NCI-H345 (cell line): Measurements from ENCODE around the gene NUDT16.

Experiments
- DNase-seq: peaks from one replicate; lab custom pipeline; 2025; lab: John Stamatoyannopoulos, UW

NUDT16 gene

DNA sequence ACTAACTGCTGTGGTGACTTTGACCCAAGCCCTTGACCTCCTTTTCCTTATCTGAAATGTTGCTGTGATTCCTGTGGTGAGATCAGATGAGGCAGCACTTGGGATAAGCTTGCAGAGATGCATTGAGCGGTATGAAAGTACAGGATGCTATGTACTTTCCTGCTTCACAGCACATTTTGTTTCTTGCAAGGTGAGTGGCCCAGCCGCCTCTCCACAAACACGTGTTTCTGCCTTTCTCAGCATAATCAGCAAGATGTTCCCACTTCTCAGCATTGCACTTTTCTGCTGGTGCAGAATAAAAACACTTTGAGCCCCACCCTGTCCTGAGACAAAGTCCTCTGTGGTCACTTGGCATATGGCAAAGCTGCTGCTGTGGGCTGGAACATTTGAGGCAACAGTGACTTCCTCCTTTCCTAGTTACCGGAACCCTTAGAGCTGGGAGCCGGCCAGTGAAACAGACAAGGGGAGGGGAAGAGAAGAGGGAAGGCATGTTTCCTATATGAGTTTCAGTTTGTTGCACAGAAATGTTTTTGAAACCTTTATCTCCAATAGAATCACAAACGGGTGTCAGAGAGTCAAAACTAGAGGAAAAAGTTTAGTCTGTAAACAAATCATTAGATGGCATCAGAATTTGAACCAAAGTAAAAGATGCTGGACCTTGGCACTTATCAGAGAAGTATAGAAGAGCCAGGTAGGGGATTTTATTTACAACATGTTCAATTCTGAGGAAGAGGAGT is 5.0 kb downstream of the NUDT16 start:
- DNase-seq = no peak

DNA sequence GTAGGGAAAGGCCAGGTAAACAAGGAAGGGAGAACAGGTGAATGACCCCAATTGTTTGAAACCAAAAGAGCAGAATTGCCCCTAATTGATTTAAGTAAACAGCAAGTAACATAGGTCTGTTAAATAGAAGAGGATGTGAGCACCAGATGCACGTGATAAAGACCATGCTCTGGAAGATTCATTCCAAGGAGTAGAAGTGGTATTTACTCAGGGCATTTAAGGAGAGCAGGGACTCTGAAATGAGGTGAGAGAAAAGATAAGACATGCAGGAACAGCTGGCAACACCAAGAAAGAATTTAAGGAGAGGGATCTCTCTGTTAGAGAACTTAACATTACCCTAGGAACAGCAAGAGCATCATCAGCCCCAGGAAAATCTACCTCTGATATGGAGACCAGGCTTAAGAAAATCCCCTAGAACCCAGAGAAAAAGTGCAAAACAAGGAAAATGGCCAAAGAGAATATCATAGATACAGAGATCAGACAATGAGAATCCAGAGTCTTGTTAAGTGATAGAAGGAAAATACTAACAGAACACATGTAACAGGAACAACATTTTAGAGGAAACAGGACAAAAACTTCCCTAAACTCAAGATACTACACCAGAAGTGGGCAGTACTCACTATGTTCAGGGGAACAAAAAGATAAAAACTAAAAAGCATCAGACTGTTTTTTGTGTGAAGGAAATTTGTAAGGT is 6.4 kb downstream of the NUDT16 start:
- no peak for DNase-seq

DNA sequence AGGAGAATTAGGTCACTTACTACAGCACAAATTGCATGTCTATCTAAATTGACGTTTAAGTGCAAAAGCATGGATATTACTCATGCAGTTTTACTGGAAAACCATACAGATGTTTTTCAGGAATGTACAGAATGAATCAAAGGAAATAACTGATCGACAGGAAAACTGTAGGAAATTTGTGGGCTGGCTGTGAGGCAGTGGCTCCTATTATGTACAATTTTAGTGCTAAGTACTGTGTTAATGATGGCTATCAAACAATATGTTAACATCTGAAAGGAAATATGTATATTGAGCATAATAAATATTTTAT is 6.9 kb downstream of the NUDT16 start:
- DNase-seq = no peak

DNA sequence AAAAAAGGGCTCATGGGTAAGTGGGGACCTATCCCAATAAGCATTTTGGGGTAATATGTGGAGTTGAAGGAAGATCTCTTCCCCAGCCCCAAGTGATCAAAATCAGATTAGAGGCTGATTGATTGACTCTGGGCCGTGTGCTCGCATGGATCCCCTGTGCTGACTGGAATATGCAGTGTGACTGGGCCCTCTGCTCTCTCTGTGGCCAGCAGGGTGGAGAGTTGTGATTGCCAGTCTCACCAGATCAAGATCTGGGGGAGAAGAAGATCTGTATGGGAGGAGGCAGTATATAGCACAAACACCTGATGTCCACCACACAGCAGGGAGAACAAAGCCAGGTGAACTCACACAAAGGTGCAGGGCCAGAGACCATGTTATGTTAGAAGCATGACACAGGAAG is 8.8 kb downstream of the NUDT16 start:
- DNase-seq = no peak

DNA sequence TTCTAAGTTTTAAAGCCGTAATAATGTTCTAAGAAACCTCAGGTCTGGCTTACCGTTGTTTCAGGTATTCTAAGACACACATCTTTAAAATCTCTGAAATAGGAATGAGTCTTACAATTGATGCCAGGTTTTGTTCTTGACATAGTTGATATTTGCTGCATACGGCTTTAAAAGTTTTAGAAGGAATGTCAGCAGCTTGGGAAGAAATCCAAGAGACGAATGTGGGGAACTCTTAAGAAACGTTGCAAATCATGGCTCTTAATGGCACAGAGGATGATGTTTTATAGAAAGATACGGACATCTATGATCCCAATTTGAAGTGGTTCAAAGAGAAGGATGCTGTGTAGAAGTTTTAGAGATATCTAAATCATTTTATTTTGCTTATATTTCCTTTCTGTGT is 11.5 kb downstream of the NUDT16 start:
- DNase-seq = no peak

DNA sequence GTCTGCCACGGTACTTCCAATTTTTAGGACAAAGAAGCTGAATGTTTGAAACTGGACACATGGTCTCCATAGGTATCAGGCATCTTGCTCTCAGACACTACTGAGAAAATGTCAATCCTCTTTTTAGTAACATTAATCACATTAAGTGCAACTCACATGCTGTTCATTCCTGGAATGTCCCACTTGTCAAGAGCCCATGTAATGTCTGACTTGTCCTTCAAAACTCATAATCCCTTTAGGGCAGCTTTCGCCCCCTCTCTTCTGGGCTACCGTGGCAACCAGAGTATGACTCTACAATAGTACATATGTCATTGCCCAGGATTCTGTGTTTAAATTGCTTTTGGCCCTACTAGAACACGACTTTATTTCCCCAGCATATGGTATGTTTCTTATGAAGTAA is 12.3 kb downstream of the NUDT16 start:
- DNase-seq = no peak

DNA sequence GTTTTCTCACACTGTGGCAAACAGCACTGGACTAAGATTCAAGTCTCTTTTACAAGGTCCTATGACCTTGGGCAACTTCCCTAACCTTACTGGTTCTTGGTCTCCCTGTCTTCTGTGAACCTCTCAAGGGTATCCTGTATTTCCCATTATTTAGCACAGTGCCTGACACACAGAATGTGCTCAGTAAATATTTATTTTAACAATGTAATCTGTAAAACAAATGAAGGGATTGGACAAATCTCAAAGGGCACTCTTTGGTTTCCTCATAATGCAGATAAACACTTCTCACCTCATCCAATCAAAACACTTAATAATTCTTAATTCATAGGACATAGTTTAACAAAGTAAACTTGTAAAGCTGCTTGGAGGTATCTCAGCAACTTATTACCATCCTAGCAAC is 12.8 kb downstream of the NUDT16 start:
- DNase-seq = no peak

DNA sequence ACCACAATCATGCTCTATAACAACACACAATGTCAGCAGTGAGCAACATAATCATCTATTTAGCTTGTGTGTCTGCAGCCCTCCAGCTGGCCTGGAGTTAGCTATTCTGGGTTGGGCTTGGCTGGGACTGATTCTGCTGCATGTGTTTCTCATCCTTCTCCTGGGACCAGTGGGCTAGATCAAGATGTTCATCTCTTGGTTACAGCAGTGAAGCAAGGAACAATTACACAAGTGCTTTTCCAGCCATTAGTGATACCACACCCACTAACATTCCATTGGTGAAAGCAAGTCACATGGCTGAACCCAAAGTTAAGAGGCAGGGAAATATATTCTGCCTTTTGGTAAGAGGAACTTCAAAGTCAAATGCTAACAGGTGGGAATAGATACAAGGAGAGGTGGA is 14.6 kb downstream of the NUDT16 start:
- DNase-seq = no peak

DNA sequence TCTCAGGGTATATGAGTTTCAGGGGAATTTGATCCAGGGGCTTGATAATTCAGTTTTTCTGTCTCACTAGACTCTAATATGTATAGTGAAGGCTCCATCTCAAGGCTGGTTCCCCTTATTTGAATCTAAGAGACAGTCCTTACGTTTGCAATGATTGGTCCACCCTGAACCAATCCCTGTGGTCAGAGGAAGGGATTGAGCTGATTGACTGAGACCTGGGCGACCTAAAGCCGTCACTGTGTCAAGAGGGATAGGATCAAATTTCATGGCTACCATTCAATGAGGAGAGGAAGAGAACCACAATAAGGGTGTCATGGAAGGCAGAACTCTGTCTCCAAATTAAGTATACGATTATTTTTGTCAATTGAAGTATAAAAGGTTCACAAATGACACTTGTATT is 16.3 kb downstream of the NUDT16 start:
- no peak for DNase-seq

DNA sequence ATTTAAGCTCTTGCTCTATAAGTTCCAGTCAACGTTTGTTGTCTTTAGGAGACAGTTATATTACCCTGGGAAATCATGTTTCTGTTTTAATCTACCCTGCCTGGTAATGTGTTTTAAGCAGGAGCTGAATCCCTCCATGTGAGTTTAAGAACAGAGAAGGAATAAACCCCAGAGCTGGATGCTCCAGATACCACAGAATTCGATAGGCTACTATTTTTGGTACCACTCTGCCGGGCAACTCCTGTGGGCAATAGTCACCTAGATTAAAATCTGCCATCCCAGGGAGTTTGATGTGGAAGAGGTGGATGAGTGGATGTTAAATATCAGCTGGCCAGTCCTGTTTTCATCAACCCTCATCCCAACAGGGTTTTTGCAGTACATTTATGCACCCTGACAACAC is 20.4 kb downstream of the NUDT16 start:
- no peak for DNase-seq

DNA sequence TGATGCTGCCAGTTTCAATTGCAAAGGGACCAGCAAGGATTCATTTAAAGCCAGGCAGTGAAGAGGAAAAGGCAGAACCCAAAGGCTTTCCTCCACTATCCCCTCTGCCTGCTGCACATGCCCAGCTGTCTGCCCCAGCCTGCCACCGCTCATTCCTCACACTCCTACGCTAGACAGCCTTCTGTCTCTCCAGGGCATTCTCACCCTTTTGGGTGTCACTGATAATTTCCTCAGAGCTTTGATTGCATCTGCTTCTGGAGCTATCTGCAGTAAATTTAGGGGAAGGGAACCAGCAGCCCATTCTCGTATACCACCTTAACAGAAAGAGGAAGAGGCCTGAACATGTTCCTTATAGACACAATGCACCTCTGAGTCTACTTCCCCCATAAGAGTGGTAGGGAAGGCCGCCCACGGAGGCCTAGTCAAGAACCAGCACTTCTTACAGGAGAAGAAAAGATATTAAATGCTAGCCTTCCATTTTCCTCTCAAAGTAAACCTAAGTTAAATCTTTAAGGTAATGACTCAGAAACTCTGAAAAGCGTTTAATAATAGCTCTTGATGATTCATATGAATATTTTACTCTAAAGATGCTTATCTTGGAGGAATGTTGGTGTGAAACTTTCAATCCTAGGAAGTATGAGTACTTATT is 20.9 kb downstream of the NUDT16 start:
- DNase-seq = no peak

DNA sequence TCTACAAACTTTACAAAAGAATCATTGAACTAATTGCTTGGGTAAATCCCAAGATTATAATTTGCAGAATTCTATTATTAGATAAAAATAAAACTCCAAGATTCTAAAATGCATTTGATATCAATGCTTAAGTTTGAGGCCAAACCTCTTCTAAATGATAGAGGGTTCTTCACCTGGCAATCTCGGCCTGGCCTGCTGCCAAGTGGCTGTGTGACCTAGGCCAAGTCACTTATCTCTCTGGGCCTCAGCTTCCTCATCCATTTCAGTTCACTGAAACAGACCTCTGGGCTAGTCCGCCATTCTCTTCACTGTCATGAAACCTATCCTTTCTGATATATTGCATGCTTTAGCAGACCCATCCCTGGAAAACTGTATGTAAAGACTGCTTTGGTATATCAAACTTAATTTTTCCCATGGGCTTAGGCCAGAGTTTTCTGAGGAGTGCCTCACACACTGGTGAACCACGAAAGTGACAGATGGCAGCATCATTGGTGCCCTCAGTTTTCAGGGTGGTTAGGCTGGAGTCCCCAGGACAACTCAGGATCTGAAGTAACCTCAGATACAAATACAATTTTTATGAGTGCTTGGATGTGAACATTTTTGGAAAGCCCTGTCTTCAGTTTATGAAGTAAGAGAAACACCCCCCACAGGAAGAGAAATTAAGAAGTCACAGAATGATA is 21.8 kb downstream of the NUDT16 start:
- no peak for DNase-seq

DNA sequence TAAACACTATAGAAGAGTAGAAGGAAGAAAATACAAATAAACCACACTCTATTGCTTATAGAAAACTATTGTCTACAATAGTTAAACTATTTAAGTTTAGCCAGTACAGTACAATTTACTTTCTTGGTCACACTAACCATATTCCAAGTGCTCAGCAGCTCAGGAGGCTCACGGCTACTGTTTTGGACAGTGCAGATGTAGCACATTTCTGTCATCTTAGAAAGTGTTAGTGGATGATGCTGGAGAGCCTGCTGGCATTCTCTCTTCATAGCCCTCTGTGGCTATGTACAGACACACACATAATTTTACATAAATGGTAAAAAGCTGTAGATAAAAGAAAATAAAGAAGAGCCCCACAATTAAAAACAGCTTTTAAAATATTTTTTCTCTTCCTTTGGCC is 23.8 kb downstream of the NUDT16 start:
- DNase-seq = no peak

DNA sequence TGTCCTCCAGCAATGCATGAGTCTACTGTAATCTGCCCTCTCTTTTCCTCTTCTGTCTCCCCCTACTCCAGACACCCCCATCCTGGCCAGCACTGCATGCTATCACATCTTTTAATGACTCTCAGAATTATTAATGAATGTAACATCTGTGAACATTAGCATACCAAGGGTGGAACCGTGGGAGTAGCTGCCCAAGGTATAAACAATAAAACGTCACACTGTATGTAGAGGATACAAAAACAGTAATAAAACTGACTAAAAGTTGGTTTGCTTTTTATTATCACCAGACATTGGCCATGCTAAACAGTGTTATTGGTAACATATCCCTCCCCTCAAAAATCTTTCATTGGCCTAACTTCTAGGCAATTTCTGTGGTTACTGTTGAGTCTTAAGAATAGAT is 24.7 kb downstream of the NUDT16 start:
- no peak for DNase-seq

DNA sequence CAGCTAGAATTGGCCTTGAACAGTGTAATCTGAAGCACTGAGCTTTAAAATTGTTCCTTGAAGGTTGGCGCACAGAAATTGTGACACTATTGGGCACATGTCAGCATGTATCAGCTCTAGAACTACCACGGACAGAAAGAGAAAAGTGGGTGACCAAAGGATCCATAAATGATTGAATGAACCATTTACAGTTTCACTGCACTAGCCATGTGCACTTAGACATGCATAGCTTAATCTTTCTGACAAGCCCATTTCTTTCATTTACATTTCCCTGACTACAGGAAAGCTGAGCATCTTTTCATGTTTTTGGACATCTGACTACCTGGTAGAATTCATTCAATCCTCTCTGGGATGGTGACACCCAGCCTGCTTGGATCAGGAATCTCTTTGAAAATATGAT is 36.2 kb downstream of the NUDT16 start:
- DNase-seq = no peak

DNA sequence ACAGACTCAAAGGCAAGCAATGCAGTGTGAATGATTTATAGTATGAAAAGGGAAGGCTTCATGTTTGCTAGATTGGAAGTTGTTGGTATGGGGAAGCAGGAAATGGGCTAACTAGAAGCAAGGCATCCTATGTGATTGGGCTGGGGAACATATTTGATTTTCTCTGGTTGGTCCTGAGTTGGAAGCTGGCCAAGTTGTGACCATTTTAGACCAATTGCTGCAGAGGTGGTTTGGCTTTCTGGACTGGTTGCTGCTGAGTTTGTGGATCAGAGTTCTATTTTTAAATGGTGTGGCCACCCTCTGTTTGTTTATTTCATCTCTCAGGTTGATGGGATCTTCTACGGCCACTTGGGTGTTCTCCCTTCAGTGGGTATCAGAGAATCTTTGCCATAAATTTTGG is 39.7 kb downstream of the NUDT16 start:
- no peak for DNase-seq

DNA sequence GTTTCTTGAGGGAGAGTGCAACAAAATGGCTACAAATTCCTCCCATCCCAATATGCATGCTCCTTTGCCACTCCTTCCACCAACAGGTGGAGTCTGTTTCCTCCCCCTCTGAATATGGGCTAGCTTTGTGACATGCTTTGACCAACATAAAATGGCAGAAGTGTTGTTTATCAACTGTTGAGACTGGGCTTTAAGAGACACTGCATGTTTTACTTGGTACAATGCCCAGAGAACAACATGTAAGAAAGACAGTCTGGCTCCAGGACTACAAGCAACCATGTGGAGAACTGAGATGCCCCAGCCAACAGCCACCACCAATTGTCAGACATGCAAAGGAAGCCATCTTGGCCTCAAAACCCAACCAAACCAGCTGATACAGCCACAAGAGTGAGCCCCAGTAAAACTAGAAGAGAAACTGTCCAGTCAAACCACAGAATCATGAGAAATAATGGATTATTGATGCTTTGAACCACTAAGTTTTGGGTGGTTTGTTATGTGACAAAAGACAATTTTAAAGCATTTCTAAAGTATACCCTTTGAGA is 40.5 kb downstream of the NUDT16 start:
- DNase-seq = no peak

DNA sequence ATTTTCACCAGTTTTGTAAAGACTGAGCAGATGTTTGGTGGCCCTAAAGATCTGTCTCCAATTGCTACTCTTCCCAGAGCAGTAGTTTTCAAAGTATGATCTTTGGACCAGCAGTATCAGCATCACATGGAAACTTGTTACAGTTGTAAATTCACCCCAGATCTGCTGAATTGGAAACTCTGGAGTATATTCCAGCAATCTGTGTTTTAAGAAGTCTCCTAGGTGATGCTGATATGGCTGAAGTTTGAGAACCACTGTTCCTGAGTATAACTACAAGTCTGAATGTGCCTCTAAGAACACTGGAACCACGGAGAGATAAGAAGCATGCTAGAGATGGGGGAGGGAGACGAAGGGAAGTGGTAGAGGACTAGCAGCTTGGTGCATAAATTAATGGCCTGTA is 45.7 kb downstream of the NUDT16 start:
- DNase-seq = no peak

DNA sequence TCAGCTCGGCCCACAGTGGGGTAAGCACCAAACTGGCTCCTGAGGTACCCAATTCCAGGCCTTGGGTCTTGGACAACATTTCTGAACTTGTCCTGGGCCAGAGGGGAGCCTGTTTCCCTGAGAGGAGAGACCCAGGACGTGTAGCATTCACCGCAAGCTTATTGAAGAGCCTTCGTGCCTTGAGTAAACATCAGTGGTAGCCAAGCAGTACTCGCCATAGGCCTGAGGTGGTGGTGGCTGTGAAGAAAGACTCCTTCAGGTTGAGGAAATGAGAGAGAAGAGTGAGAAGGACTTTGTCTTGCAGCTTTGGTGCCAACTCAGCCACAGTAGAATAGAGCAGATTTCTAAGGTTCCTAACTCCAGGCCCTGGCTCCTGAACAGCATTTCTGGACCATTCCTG is 50.2 kb downstream of the NUDT16 start:
- no peak for DNase-seq

DNA sequence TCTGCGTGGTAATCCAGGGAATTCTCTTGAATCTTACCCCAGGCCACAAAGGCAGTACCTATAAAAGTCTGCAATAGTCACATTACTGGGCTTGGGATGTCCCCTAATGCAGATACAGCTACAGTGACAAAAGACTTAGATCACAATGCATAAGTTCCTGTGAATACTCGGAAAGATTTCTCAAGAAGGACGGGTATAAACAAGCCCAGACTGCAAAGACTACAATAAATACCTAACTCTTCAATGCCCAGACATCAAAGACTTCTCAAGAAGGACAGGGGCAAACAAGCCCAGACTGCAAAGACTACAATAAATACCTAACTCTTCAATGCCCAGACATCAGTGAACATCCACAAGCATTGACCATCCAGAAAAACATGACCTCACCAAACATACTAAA is 50.9 kb downstream of the NUDT16 start:
- DNase-seq = no peak

DNA sequence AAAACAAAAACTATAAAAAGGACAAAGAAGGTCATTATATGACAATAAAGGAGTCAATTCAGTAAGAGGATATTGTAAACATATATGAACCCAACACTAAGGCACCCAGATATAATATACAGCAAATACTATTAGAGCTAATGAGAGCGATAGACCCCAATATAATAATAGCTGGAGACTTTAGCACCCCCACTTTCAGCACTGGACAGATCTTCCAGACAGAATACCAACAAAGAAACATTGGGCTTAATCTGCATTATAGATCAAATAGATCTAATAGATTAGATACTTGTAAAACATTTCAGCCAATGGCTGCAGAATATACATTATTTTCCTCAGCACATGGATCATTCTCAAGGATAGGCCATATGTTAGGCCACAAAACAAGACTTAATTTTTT is 53.4 kb downstream of the NUDT16 start:
- DNase-seq = no peak
